B cell (primary cell): ENCODE results near the gene SHC4. TPM values are rescaled to one million over a fixed set of nuclear protein-coding genes. Genes with fewer than 3 reads are reported as not detected.

Experiments
- ATAC-seq: fragments of 200-7000 bp; cut with Tn5 transposase; one replicate; pipeline ENCODE4 v1.10.0; 2021; ENCODE audit warnings: low read depth, mild to moderate bottlenecking, moderate number of reproducible peaks, moderate library complexity
- CTCF ChIA-PET: fragments of 350-600 bp; sonication (Branson Sonifier 250); formaldehyde crosslinking; loops from one replicate; lab custom pipeline; 2021; ENCODE audit warnings: antibody characterized with exemption, inconsistent platforms; lab: Charles Lee
- POLR2A ChIA-PET: fragments of 350-600 bp; sonication (Branson Sonifier 250); formaldehyde crosslinking; loops from one replicate; lab custom pipeline; 2021; ENCODE audit warnings: antibody characterized with exemption; lab: Charles Lee
- DNase-seq: peaks from one replicate; pipeline ENCODE4 v3.0.0; 2013
- H2AFZ ChIP-seq: 2 replicates; pipeline ENCODE4 v1.6.1; 2012; ENCODE audit warnings: mild to moderate bottlenecking, low read depth, low read length; ENCODE audit not compliant: insufficient read depth, poor library complexity, severe bottlenecking
- H3K27ac ChIP-seq, 2 donors: 1 replicate in 1 of 2; 2 replicates in 1 of 2; pipeline ENCODE4 v1.5.1; 2012 to 2013; ENCODE audit warnings: low read length in 2 of 2, mild to moderate bottlenecking in 2 of 2, moderate library complexity in 1 of 2
- H3K27me3 ChIP-seq, 4 experiments: fragments of 200-600 bp in 1 of 4; sonication (generic) in 1 of 4; replicated peaks in 1 of 4; 1 replicate in 2 of 4; 2 replicates in 2 of 4; pipeline versions ENCODE4 v1.6.1 to v1.7.0; 2013 to 2016; ENCODE audit warnings: low read length in 3 of 4, mild to moderate bottlenecking in 2 of 4, mixed read lengths in 1 of 4, moderate library complexity in 1 of 4; ENCODE audit not compliant: insufficient read depth in 4 of 4, control insufficient read depth in 3 of 4; ENCODE audit errors: control extremely low read depth in 1 of 4
- H3K36me3 ChIP-seq, 2 experiments: replicated peaks in 1 of 2; 1 replicate in 1 of 2; 2 replicates in 1 of 2; pipeline versions ENCODE4 v1.6.1 to v1.7.1; 2013; ENCODE audit warnings: low read length in 1 of 2; ENCODE audit not compliant: insufficient read depth in 2 of 2, control insufficient read depth in 1 of 2; ENCODE audit errors: control extremely low read depth in 1 of 2, extremely low read depth in 1 of 2
- H3K4me1 ChIP-seq, 2 donors: fragments of 200-600 bp in 1 of 2; sonication (generic) in 1 of 2; 1 replicate in 1 of 2; 2 replicates in 1 of 2; pipeline versions ENCODE4 v1.5.1 to v1.6.1; 2013 to 2017; ENCODE audit warnings: low read length in 2 of 2; ENCODE audit not compliant: control insufficient read depth in 2 of 2, insufficient read depth in 2 of 2
- H3K4me2 ChIP-seq: replicated peaks from 2 replicates; pipeline ENCODE3; 2012; ENCODE audit warnings: mild to moderate bottlenecking, low read depth, low read length; ENCODE audit not compliant: poor library complexity, severe bottlenecking
- H3K4me3 ChIP-seq, 5 experiments: fragments of 200-600 bp in 1 of 5; sonication (generic) in 1 of 5; 1 replicate in 3 of 5; 2 replicates in 2 of 5; pipeline versions ENCODE4 v1.5.1 to v1.7.0; 2011 to 2016; ENCODE audit warnings: low read length in 4 of 5, mild to moderate bottlenecking in 4 of 5, low read depth in 2 of 5, control low read depth in 1 of 5, moderate library complexity in 1 of 5; ENCODE audit not compliant: insufficient read depth in 1 of 5; ENCODE audit errors: control extremely low read depth in 1 of 5, extremely low read depth in 1 of 5
- H3K79me2 ChIP-seq: fragments of 200-600 bp; sonication (generic); one replicate; pipeline ENCODE4 v1.6.0; 2016; ENCODE audit warnings: low read length; ENCODE audit not compliant: control insufficient read depth, insufficient read depth
- H3K9ac ChIP-seq: fragments of 200-600 bp; sonication (generic); 2 replicates; pipeline ENCODE4 v1.6.1; 2017; ENCODE audit warnings: mild to moderate bottlenecking, low read length, moderate library complexity
- H3K9me3 ChIP-seq, 3 donors: one replicate each; pipeline versions ENCODE4 v1.6.1 to v1.7.1; 2013; ENCODE audit warnings: low read length in 2 of 3; ENCODE audit not compliant: control insufficient read depth in 2 of 3, insufficient read depth in 1 of 3; ENCODE audit errors: control extremely low read depth in 1 of 3
- H4K20me1 ChIP-seq: 2 replicates; pipeline ENCODE4 v1.6.0; 2012; ENCODE audit warnings: mild to moderate bottlenecking, low read length; ENCODE audit not compliant: insufficient read depth, control insufficient read depth, poor library complexity, severe bottlenecking
- H3K27ac Mint-ChIP-seq: one replicate; pipeline ENCODE4 v1.8.0; 2021; ENCODE audit warnings: mixed read lengths
- H3K27me3 Mint-ChIP-seq: one replicate; pipeline ENCODE4 v1.8.0; 2021; ENCODE audit warnings: mixed read lengths
- H3K4me1 Mint-ChIP-seq: one replicate; pipeline ENCODE4 v1.8.0; 2021; ENCODE audit warnings: mixed read lengths
- H3K4me3 Mint-ChIP-seq: one replicate; pipeline ENCODE4 v1.8.0; 2021; ENCODE audit warnings: mixed read lengths
- H3K9me3 Mint-ChIP-seq: one replicate; pipeline ENCODE4 v1.8.0; 2022; ENCODE audit warnings: mixed read lengths; ENCODE audit not compliant: insufficient read depth
- CTCF ChIP-seq: fragments of 200-600 bp; IDR thresholded peaks from one replicate; pipeline ENCODE4 v1.8.0; 2022; ENCODE audit warnings: antibody characterized with exemption, mild to moderate bottlenecking
- EZH2 ChIP-seq: IDR thresholded peaks from 2 replicates; pipeline ENCODE4 v1.6.1; 2012; ENCODE audit warnings: borderline replicate concordance, low read depth, mild to moderate bottlenecking, moderate library complexity, low read length; ENCODE audit not compliant: insufficient read depth, poor library complexity, severe bottlenecking
- WGBS: methylation state at CpG from one replicate; pipeline ENCODE4 v1.1.5; 2013; ENCODE audit warnings: missing lambda C conversion rate; ENCODE audit not compliant: insufficient coverage; 5-methylcytosine and 5-hydroxymethylcytosine counted together
- intact Hi-C: fragments of 100-400 bp; cut with micrococcal nuclease; formaldehyde crosslinking; loops from one replicate; pipeline ENCODE4 v1.10.0; 2022
- polyA plus RNA-seq: library from polyadenylated mRNA; depleted of rRNA; stranded (reverse); fragments of >200 nt; gene quantifications from 2 replicates; pipeline ENCODE4 v1.2.3, GENCODE V29; 2012
- total RNA-seq, 2 donors: library from RNA; stranded (reverse); fragments of 120-200 nt in 1 of 2; gene quantifications; 1 replicate in 1 of 2; 2 replicates in 1 of 2; pipeline versions ENCODE4 v1.2.3 to v1.2.4, GENCODE V29; 2013 to 2022

SHC4 gene
- total and polyA plus RNA-seq, 2 donors (not counting 1 experiment from before 2014, with no cell fraction given), result 0.04 to 0.69 TPM

- H3K36me3 ChIP-seq, result no peaks in the 10 kb centered on the region
- no peak for ATAC-seq
- Mint-ChIP-seq H3K9me3 (no peaks in the 10 kb centered on the region), H3K4me3 (no peak overlapping the region), H3K27ac (no peak overlapping the region), H3K4me1 (no peaks in the 10 kb centered on the region), H3K27me3 (no peaks in the 10 kb centered on the region)
- H3K4me1 ChIP-seq, result no peaks in the 10 kb centered on the region
- ChIA-PET POLR2A (no interaction called here), CTCF (interaction anchor here (2.8 kb wide), 1 partner anchor 44 kb away, joined by 6 read pairs; no protein-coding TSS in a partner anchor)
- H3K9ac ChIP-seq, result no peak overlapping the region
- no CpG with 5 or more reads among the region's 1 CpG for WGBS
- H3K4me3 ChIP-seq, result no peak overlapping the region
- H3K27me3 ChIP-seq, result no peaks in the 10 kb centered on the region
- no peak overlapping the region for H3K27ac ChIP-seq
- no peaks in the 10 kb centered on the region for H4K20me1 ChIP-seq
- intact Hi-C loops, result no loop called here
- no peak overlapping the region for H2AFZ ChIP-seq
- TF ChIP-seq EZH2, result no peak
- TF ChIP-seq CTCF, result no peak
- no peaks in the 10 kb centered on the region for H3K79me2 ChIP-seq
- H3K9me3 ChIP-seq, result no peaks in the 10 kb centered on the region
- no peak for DNase-seq
- no peak overlapping the region for H3K4me2 ChIP-seq
These were observed 57.9 kb downstream of the SHC4 start for GRCh38 chr15:48905847-48906246.

GRCh38 chr15:48905216-48905615 is 58.5 kb downstream of the SHC4 start:
- Histone ChIP-seq H3K4me2 (no peak overlapping the region), H3K36me3 (no peaks in the 10 kb centered on the region), H3K9me3 (no peaks in the 10 kb centered on the region), H4K20me1 (no peaks in the 10 kb centered on the region), H3K27me3 (no peaks in the 10 kb centered on the region), H3K4me3 (no peak overlapping the region), H3K9ac (no peak overlapping the region), H2AFZ (no peak overlapping the region), H3K27ac (no peak overlapping the region), H3K79me2 (no peaks in the 10 kb centered on the region), H3K4me1 (no peaks in the 10 kb centered on the region)
- Mint-ChIP-seq H3K4me3 (no peak overlapping the region), H3K4me1 (no peaks in the 10 kb centered on the region), H3K9me3 (no peaks in the 10 kb centered on the region), H3K27me3 (no peaks in the 10 kb centered on the region), H3K27ac (no peak overlapping the region)
- no peak for DNase-seq
- TF ChIP-seq EZH2 (no peak), CTCF (no peak)
- ChIA-PET CTCF (interaction anchor here (2.8 kb wide), 1 partner anchor 43 kb away, joined by 6 read pairs; no protein-coding TSS in a partner anchor), POLR2A (no interaction called here)
- no peak for ATAC-seq
- intact Hi-C loops, result no loop called here
